HCEC 1CT (cell line): ENCODE results near the gene AURKAIP1.

Experiments
- DNase-seq: peaks from one replicate; pipeline ENCODE4 v3.0.0-alpha.2; 2017

AURKAIP1 gene

DNA sequence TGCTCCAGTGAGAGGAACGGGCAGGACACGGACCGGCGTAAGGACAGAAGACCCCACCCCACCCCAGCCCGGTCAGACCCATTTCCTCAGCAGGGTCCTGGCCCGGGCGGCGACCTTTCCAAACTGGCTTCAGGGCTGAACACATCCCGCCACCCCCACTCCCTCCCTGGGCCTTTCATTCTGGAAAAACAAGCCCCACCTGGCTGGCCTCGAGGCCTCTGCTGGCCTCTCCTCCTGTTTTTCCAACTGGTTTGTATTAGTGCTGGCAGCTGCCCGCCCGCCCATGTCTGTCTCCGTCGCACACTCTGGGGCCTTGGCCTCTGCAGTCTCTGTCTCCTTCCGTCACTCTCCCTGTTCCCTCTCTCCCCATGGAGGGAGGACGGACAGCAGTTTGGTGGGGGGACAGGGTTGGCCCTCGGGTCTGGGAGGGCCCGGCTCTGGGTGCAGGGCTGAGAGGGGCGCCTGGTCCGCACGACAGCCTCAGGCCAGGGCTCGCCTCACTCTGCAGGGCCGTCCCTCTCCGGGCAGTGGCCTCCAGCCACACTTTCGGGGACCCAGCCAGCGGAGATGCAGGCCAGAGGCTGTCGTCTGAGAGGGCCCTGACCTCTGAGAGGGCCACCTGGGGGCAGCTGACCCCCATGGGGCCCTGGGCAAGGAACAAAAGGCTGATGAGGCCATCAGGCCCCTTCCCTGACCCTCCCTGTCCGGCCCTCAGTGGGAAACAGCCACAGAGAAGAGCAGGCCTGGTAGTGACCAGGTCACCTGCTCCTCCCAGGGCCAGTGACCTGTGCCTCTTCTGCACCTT is 15.1 kb downstream of the AURKAIP1 start:
- peak; percentile 46 for DNase-seq

DNA sequence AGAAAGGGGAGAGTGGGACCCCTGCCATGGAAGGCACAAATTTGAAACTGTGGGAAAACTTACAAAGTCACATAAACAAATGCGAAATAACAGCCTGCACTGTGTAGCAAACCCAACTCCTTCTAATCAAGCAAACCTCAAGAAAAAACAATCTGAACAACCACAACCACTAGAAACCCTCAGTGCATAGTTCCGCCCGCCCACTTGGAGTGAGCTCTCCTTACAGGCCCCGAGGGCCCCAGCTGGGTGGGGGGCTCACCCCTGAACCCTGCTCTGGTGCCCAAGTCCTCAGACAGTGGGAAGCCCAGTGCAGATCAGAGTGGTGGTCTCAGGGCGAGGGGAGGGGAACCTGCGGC is 15.7 kb downstream of the AURKAIP1 start:
- peak; percentile 58 for DNase-seq

DNA sequence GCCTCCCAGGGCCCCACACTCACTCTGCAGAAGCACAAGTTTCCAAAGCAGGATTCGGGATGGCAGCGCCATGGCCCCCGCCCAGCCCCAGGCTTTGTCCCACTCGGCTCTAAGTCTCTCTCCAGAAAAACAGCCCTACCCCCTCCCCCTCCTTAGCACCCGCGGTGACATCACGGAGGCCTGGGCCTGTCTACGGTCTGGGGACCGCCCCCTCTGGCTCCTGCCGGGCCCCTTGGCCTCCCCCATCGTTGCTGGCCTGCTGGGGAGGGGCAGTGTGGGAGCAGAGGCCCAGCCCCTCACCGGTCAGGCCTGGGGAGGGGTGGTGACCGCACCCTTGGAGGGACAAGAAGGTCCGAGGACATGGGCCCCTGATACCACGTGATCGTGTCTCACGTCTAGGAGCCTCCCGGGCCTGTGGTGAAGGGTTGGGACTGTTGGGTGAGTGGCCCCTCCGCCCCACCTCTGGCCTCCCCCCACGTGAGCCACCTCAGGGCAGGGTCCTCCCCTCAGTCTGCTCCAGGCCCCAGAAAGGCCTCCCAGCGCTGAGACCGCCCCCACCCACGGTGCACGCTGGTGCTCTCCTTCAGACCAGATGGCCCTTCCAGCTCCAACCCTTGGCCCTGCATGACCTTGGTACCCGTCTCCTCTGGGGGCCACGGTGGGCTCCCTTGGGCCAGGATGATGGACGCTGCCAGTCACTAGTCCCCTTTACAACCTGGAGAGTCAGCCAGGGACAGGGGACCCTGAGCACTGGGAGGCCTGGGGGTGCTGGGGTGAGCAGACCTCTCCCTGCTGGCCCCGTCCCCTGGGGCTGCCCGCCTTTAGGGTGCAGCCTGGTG is 16.4 kb downstream of the AURKAIP1 start, which contains the start of gene MXRA8:
Gene MXRA8, minus strand, starts transcription at position 123 of the 839 bp plus-strand sequence. Its CDS starts 51 bp downstream, at position 72.
- DNase-seq, result peak; percentile 81

DNA sequence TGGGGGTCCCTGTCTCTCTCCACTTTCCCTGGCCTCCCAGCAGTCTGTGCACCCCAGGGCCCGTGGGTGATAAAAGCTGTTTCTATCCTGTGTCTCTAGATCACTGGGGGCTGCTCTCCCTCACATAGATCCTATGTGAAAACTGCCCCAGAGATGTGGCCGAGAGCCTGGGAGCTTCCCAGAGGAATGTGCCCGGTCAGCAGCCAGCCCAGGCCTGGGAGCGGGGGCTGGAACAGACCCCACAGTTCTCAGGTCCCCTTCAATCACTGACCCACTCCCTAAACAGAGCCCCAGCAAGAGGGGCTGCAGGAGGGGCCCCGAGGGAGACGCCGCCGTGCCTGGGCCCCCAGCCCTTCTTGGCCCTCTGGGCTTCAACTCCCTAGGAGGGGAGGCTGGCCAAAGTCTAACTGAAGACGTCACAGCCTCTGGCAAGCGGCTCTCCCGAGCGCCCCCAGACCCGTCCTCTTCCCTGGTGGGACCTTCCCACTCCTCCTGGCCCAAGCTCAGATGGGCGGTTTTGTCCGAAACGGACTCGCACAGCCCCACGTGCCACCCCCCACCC is 17.1 kb downstream of the AURKAIP1 start:
- peak; percentile 29 for DNase-seq

DNA sequence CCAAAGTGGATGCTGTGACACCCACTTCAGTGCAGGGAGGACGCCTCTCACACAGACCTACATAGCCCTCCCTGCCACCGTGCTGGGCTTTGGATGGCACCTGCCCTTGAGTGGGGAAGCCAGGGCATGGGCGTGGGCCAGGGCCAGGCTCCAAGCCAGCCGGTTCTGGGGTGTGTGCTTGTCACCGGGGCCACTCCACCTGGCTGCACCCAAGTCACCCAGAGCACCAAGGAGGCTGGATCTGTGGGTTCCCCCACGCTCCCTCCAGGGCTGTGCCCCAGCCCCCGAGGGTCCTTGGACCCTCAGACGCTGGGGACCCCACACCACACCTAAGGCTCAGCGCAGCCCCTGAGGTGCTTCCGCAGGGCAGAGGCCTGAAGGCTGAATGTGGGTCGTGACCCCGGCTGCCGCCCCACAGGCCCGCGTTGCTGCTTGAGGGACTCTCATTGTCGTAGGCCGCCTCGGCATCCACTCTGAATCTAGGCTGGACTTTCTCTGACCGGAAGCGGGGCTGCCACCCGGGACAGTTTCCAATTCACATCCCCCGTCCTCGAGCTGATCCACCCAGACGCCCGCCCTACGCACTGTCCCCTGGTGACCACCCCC is 18.1 kb downstream of the AURKAIP1 start:
- peak; percentile 38 for DNase-seq

DNA sequence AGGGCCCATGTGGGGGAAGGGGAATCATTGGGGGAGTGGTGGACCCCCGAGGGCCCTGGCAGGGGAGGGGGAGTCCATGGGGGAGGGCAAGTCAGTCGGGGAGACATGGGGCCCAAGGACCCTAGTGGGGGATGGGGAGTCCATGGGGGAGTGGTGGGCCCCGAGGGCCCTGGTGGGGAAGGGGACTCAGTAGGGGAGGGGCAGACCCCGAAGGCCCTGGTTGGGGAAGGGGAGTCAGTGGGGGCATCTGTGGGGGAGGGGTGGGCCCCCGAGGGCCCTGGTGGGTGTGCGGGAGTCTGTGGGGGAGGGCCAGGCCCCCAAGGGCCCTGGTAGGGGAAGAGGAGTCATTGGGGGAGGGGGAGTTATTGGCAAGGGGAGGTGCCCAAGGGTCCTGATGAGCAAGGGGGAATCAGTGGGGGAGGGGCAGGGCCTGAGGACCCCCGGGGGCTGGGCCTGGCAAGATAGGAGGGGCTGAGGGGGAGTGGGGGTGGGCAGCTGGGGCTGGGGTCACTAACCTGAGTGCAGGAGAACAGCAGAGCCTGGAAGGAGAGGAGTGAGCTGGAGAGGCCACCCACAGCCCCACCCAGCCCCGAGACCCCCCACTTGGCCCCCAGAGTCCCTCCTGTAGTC is 18.7 kb downstream of the AURKAIP1 start:
- DNase-seq, result peak; percentile 0

DNA sequence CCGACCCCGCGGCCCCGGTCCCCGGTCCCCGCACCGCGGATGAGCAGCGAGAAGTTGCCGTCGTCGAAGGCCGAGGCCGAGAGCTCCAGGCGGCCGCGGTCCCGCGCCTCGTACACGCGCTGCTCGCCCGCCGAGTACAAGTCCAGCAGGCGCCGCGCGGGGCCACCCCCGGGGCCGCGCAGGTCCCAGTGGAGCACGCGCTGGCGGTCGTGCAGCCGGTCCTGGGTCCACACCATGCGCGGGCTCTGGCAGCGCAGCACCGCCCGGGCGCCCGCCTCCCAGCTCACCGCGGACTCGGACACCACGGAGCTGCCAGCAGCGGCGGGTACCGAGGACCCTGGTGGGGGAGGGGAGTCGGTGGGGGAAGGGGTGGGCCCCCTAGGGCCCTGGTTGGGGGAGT is 19.6 kb downstream of the AURKAIP1 start:
- DNase-seq, result no peak

DNA sequence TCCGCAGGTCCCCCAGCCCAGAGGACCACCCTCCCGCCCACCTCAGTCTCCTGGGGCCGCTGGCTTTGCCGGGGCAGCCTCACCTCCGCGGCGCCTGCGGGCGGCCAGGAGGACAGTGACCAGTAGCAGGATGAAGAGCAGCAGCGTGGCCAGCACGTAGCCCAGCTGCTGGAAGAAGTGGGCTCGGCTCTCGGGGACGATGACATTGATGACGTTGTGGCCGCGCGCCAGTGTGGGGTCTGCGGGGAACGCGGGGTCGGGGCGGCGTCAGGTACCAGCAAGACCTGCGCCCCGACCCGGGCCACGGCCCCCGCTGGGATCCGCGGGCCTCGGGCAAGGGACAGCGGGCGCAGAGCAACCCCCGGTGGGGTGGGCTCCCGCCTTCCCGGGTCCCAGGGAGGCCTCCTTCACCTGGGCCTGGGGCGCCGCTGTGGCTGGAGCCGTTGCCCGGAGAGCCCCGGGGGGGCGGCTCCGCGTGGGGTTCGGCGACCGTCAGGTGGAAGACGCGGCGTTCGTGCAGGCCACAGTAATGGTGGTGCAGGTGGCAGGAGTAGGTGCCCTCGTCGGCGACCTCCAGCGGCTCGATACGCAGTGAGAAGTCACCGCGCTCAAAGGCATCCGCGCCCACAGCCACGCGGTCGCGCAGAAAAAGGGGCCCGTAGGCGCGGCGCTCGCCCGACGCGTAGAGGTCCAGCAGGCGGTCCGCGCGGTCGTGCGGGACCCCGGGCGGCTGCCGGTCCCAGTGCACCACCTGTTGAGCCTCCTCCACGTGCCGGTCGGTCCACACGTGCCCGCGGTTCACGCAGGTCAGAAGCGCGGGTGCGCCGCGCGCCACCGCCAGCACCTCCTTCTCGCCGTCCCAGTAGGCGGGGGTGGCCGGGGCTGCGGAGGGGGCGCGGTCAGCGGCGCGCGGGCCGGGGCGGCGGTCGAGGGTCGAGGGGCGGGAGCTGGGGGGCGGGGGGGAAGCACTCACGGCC is 20.4 kb downstream of the AURKAIP1 start:
- DNase-seq, result no peak

DNA sequence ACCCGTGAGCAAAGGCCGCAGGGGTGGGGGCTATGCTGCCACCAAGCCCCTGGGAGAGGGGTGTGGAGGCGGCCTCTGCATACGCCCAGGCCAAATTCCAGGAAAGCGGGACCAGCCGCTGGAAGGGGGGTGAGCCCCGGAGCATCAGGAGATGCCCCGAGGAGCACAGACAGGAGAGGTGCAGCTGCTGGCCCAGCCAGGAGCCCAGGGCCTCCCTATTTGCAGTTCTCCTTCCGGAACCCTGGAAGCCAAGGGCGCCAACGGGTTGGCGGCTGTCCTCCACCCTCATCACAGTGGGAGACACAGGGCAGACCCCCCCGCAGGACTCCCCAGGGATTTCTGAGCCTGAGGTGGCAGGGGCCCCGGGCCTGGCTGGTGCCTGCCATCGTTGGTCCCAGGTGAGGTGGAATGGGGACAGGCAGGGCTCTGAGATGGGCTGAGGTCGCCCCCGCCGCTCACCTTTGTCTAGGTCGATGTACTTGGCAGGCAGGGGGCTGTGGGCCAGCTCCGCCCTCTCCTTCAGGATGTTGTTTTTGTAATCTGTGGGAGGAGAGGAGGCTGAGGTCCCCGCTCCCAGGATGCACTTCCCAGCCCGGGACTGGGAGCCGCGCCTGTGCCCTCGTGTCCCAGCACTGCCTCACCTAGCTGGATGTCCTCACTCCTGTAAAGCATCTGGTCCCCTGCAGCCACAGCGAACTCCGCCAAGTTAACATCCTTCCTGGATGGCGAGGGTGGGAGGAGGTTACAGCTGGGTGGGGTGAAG is 21.4 kb downstream of the AURKAIP1 start:
- no peak for DNase-seq

DNA sequence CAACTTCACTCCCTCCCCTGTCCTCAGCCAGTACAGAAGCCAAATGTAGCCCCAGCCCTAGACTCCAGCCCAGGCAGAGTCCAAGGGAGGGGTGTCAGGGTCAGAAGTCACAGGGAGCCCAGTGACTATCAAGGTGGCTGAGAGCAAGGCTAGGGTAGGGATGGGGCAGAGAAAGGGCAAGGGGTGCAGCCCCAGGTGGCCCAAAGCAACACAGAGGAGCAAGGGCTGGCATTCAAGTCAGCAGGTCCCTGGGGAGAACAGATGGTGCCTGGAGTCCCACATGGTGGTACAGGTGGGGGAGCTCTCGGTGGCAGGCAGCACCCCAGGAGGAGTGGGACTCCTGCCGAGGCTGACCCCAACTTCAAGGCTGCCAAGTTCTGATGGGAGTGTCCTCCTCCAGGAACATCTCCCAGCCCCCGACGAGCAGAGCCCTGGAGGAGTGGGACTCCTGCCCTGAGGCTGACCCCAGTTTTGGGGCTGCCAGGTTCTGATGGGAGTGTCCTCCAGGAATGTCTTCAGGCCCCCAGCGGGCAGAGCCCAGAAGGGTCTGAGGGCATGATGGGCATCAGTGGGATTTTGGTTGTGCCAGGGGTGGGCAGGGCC is 22.1 kb downstream of the AURKAIP1 start:
- no peak for DNase-seq

DNA sequence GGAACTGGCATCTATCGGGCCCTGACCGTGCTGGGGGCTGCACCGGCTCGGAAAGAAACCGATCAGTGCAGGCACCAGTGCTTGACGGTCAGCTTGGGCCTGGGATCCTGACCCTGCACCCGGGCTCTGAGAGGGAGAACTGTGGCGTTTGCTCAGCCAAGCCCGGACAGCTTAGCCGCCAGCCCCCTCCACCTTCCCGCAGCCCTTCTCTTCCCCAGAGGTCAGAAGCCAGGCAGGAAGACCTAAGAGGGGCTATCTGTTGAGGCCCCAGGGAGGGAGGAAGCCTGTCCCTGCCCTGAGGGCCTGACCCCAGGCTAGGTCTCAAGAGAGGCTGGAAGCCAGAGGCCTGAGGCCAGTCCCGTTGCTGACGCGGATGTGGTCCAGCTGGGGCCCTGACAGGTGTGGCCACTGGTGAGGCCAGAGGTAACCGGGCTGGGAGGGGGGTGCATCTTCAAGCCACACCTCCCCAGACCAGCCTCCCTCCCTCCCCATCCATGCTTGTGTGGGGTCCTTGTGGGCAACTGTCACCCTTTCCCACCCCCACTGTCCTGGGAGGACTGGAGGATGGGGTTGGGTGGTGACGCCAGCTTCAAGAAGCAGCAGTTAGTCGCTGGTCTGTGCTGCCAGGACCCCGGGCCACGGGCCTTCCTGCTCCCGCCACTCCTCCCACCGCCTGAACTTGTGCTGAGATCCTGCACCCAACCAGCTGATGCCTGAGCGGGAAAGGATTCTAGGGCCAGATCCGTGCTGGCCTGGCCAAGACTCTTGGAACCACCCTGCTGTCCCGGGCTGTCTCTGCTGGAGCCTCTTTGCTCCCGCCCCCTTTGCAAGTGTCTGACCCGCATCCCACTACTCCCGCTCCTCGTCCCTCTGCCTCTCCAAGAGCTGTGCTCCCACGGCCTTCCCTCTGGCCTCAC is 23.2 kb downstream of the AURKAIP1 start:
- DNase-seq, result no peak

DNA sequence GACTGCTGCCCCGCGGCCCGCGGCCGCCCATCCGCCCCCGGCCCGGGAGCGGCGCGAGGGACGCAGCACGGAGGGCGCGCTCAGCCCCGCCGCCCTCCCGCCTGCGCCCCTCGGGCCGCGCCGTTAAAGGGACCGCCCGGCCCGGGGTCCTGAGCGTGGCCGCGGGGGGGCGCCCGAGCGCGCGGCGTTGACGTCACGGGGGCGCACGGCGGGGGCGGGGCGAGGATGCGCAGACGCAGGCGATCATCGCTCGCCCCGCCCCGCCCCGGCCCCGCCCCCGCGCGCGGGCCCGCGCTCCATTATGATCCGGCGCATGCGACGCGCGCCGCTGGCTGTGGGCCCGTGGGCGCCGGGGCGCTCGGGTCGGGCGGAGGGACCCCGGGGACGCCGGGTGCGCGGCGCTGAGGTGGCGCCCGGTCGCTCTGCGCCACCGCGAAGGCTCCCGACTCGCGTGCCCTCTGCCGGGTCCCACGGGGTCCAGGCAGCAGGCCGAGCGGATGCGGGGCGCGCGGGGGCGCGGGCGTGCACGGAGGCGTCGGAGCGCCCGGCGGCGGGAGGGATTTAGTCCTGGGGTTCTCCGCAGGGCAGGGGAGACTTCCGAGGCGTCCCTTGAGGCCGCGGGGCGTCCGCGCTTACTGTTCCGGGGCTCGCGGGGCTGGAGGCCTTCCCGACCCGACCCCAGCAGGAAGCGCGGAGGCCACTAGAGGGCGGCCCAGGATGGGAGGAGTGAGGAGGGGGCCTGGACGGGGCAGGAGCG is 25.6 kb downstream of the AURKAIP1 start, which contains the start of gene DVL1:
Gene DVL1, minus strand, starts transcription at position 163 of the 757 bp plus-strand sequence. CDS start 353 bp downstream, outside the sequence.
- DNase-seq, result peak; percentile 68

DNA sequence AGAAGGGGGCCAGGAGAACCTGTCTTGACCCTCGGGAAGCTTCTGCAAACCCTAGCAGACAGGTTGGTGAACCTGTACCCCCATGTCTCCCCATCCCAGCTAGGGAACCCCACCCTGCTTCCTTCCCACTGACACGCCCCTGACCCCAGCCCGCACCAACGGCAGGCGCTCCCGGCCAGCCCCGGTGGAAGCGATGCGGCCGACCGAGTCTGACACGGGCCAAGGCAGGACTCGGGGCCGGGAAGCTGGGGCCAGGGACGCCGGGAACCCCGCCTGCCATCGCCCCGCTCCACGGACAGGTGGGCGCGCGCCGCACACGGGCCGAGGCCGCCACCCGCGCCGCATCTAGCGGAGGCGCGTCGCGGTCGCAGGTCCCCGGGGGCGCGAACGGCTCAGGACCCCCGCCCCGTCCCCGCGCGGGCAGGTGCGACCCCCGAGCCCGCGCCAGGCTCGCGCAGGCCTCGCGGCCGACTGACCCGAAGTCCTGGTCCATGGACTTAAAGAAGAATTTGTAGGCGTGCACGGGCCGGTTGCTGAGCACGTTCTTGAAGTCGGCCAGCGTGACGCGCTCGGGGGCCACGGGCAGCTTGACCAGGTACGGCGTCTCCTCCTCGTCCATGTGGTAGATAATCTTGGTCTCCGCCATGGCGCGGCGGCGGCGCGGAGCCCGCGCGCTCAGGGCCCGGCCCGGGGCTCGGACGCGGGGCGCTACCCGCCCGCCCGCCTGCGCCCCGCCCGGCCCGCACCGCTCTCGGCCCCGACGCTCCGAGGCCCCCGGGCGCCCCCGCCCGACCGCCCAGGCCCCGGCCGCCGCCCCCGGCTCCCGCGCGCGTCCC is 26.4 kb downstream of the AURKAIP1 start:
- peak; percentile 38 for DNase-seq

DNA sequence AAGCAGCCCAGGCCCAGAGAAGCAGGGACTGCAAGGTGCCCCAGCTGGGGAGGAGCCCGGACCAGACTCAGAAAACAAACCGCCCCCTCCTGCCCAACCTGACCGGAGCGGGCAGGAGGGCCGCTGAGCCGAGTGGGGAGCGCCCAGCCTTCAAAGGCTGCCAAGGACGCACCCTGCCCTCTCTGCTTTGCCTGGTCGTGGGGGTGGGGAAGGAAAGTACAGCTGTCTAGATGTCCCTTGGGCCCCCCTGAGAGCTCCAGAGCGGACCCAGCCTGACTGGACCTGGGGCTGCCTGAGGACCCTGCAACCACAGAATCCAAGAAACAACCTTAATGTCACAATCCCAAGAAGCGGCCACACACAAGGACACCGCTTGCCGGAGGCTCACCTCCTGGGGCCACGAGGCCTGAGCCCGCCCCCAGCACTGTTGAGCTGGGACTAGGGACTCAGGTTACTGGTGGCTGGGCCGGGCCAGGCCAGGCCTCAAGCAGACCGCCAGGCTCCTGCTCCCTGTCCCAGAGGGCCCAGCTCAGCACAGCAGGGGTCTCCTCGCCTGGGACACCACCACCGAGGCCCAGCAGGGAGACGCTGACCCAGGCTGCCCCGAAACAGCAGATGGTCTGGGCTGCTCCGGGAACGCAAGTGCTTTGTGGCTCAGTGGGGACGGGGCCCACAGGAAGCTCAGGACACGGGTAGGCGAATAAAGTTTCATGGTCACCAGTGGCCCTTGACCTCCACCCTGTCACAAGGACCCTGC is 27.2 kb downstream of the AURKAIP1 start:
- DNase-seq, result no peak

DNA sequence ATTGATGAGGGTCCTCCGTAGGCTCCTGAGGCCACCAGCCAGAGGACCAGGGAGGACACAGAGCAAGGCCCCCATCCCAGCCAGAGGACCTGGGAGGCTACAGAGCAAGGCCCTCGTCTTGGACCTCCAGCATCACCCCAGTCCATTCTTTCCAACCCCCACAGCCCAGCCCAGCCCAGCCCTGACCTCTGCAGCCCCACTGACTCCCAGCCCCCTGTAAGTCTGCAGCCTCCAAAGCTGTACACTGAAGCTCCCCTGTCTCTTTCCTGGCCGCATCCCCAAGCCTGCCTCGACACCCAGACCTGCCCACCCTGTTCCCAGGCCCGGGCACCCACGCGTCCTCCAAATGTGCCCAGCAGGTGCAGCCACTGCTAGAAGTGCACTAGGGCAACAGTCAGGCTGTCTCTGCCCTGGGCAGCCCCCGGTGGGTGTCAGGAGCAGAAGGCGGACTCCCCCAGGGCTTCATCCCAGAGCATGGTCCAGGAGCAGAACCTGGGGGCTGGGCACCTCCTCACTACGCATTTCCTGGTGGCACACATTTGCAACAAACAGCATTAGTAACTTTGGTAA is 27.9 kb downstream of the AURKAIP1 start:
- no peak for DNase-seq

DNA sequence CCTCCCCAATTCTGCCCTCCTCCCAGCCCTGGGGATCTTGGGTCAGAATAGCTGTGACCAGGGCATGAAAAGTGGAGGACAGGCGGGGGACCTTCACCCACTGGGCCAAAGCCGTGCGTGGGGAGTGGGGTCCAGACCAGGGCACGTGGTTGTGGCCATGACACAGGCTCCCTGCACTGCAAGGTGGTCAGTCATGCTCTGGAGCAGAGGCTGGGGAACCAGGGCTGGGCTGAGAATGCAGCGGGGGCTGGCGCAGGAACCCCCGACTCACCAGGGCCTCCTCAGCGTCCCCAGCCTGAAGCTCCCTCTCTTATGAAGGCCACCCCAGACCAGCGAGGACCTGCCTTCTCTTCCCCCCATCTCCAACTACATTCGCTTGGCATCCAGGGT is 28.5 kb downstream of the AURKAIP1 start:
- no peak for DNase-seq
